CD4-positive, alpha-beta T cell treated with Interleukin-15 for 1 hour (primary cell): ENCODE results near the gene GHDC.
"Not testable (repeated sequence)": the region's sequence is repeated elsewhere in the genome, so short reads cannot be mapped to it uniquely, and the experiment has no call there.

ENCODE experiments used
- DNase-seq: peaks from one replicate; pipeline ENCODE4 v3.0.0-alpha.2; 2020

Gene GHDC

GRCh38 chr17:42146911-42147607, 47.2 kb downstream of the GHDC start:
- DNase-seq, result no peak

- DNase-seq, result not testable (repeated sequence)
Observed at GRCh38 chr17:42143138-42143537, 51.2 kb downstream of the GHDC start.

- no peak for DNase-seq
Observed at GRCh38 chr17:42142371-42142896, 51.9 kb downstream of the GHDC start.

GRCh38 chr17:42141382-42141781, 52.9 kb downstream of the GHDC start:
- DNase-seq, result no peak

- not testable (repeated sequence) for DNase-seq
Observed at GRCh38 chr17:42140690-42141089, 53.6 kb downstream of the GHDC start.
